HG03558 (cell line): ENCODE results near the gene ZCWPW1.
"Not testable (repeated sequence)": the region's sequence is repeated elsewhere in the genome, so short reads cannot be mapped to it uniquely, and the experiment has no call there.

Source experiments
- ATAC-seq: cut with Tn5 transposase; IDR thresholded peaks from one replicate; pipeline ENCODE4 v1.9.1; 2021; ENCODE audit warnings: moderate number of reproducible peaks; ENCODE audit not compliant: unreplicated experiment; ENCODE audit errors: extremely low read depth

The ZCWPW1 gene

GRCh38 chr7:100456562-100456961, 28.1 kb upstream of the ZCWPW1 start:
- no peak for ATAC-seq

- no peak for ATAC-seq
These were observed 26.7 kb upstream of the ZCWPW1 start for GRCh38 chr7:100455206-100455605.

DNA sequence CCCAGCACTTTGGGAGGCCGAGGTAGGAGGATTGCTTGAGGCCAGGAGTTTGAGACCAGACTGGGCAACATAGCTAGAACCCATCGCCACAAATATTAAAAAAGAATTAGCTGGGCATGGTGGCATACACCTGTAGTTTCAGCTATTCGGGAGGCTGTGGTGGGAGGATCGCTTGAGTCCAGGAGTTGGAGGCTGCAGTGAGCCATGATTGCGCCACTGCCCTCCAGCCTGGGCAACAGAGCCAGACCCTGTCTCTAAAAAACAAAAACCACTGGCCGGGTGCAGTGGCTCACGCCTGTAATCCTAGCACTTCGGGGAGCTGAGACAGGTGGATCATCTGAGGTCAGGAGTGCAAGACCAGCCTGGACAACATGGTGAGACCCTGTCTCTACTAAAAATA, 25.4 kb upstream of the ZCWPW1 start:
- not testable (repeated sequence) for ATAC-seq

DNA sequence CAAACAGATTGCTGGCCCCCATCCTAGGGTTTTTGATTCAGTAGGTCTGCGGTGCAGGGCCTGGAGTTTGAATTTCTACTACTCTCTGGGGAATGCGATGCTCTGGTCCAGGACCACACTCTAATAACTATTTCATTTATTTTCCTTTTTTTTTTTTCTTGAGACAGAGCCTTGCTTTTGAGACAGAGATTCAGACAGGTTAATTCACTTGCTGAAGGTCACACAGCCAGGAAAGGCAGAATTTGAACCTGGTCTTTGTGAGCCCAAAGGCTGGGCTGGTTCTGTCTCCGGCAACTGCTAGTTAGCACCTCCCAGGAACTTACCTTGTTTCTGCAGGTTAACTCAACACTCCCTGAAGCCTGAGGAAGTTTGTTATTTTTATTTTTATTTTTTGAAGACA, 24.0 kb upstream of the ZCWPW1 start:
- ATAC-seq, result no peak

GRCh38 chr7:100449190-100449795, 20.8 kb upstream of the ZCWPW1 start:
- no peak for ATAC-seq

DNA sequence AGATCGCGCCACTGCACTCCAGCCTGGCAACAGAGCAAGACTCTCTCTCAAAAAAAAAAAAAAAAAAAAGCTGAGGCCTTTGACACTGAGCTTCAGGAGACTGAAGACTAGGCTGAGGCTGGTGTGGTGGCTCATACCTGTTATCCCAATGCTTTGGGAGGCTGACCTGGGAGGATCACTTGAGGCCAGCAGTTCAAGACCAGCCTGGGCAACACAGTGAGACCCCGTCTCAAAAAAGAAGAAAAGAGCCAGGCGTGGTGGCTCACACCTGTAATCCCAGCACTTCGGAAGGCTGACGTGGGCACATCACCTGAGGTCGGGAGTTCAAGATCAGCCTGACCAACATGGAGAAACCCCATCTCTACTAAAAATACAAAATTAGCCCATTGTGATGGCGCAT, 18.9 kb upstream of the ZCWPW1 start:
- ATAC-seq, result not testable (repeated sequence)

- no peak for ATAC-seq
These were observed 17.5 kb upstream of the ZCWPW1 start for GRCh38 chr7:100446040-100446439.

- no peak for ATAC-seq
These were observed 16.1 kb upstream of the ZCWPW1 start for GRCh38 chr7:100444311-100445278.

GRCh38 chr7:100443096-100443840, 14.8 kb upstream of the ZCWPW1 start:
- ATAC-seq, result no peak

- no peak for ATAC-seq
These were observed 13.4 kb upstream of the ZCWPW1 start for GRCh38 chr7:100441641-100442535.

- not testable (repeated sequence) for ATAC-seq
These were observed 10.7 kb upstream of the ZCWPW1 start for GRCh38 chr7:100439244-100439643.

GRCh38 chr7:100438731-100439130, 10.2 kb upstream of the ZCWPW1 start:
- not testable (repeated sequence) for ATAC-seq

DNA sequence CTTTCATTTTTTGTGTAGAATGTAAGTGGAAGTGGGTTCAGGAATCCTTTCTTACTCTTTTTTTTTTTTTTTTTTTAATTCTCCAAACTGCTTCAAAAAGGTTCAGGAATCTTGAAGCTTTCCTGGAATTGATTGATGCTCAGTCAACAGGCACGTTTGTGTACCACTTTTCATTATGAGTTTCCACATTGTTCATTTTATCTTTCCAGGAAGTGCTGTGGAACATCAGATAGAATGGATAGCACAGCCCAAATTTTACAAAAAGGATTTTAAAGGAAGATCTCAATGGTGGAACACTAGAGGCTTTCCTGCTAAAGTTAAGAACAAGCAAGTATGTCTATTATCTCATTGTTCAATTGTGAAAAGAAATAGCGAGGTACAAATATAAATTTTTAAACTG, 9.7 kb upstream of the ZCWPW1 start:
- no peak for ATAC-seq

- ATAC-seq, result no peak
These were observed 8.9 kb upstream of the ZCWPW1 start for GRCh38 chr7:100437150-100438100.

DNA sequence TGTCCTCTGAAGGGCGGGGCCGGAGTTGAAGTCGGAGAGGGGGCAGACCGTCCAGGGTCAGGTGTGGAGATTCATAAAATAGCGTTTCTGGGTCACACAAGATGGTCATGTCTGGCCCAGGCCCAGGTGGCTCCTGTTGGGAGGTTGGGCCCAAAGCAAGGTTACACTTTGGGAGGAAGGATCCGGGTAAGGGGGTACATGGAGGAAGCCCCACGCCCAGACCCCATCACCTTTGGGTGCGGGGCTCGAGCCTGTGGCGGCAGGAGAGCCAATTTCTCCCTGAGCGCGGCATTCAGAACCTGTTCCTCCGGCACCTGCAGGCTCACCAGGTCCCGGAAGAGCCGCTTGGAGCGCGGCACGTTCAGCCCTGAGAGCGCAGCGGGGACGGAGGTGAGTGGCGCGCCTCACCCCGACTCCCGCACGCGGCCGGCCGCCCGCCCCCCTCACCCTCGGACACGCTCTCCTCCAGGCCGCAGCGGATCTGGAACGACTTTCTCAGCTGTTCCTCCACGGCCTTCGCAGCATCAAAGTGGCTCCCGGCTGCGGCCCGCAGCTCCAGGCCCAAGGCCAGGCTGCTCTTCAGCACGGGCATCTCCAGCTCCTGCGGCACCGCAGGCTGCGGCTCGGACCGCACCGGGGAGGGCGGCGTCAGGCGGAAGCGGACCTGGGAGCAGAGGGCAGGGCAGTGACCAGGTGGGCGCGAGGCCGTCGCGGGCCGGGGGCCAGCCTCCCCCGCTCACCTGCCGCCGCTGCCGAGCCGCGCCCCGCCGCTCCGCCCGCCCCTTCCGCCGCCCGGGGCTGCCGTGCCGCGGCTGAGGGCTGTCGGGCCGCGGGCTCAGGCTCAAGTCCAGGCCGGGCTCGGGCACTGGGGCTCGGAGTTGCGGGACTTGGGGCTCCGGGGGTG, 7.2 kb upstream of the ZCWPW1 start:
- no peak for ATAC-seq

- ATAC-seq, result no peak
These were observed 6.0 kb upstream of the ZCWPW1 start for GRCh38 chr7:100434297-100435144.
